Breast epithelium (tissue), 4 donors: Measurements from ENCODE around the gene WNT1. TPM values are rescaled to one million over a fixed set of nuclear protein-coding genes. Genes with fewer than 3 reads are reported as not detected.

ENCODE experiments used
- DNase-seq, 2 donors: peaks; one replicate each; pipeline ENCODE4 v3.0.0-alpha.2; 2019; ENCODE audit warnings: low spot score in 2 of 2
- H3K27ac ChIP-seq, 2 donors: fragments of 200-600 bp; sonication (generic) in 1 of 2; one replicate each; pipeline ENCODE4 v1.5.1; 2016 to 2019; ENCODE audit warnings: mild to moderate bottlenecking in 1 of 2
- H3K27me3 ChIP-seq, 2 donors: fragments of 200-600 bp; sonication (generic) in 1 of 2; one replicate each; pipeline versions ENCODE4 v1.5.1 to v1.6.0; 2017 to 2019; ENCODE audit warnings: control low read depth in 1 of 2, mild to moderate bottlenecking in 1 of 2
- H3K36me3 ChIP-seq: fragments of 200-600 bp; one replicate; pipeline ENCODE4 v1.5.1; 2019
- H3K4me1 ChIP-seq, 2 donors: fragments of 200-600 bp; sonication (generic); one replicate each; pipeline ENCODE4 v1.5.1; 2016 to 2019; ENCODE audit warnings: control low read depth in 1 of 2
- H3K4me3 ChIP-seq, 3 donors: fragments of 200-600 bp; sonication (generic); 1 replicate in 2 of 3; 2 replicates in 1 of 3; pipeline ENCODE4 v1.5.1; 2016 to 2019; ENCODE audit warnings: mild to moderate bottlenecking in 3 of 3, moderate library complexity in 2 of 3
- H3K9me3 ChIP-seq, 2 donors: fragments of 200-600 bp; sonication (generic) in 1 of 2; one replicate each; pipeline ENCODE4 v1.5.1; 2016 to 2019; ENCODE audit warnings: control low read depth in 1 of 2
- POLR2A ChIP-seq: fragments of 450-650 bp; IDR thresholded peaks from one replicate; pipeline ENCODE4 v1.6.1; 2016; ENCODE audit warnings: antibody characterized with exemption, mild to moderate bottlenecking, moderate library complexity
- POLR2AphosphoS5 ChIP-seq, 3 donors: sonication (generic); formaldehyde crosslinking; IDR thresholded peaks; one replicate each; pipeline ENCODE4 v1.6.1; 2017; ENCODE audit warnings: antibody characterized with exemption in 3 of 3
- intact Hi-C: fragments of 100-400 bp; cut with DNase I; formaldehyde crosslinking; loops from one replicate; pipeline ENCODE4 v1.15.1; 2023; ENCODE audit warnings: low total_unique reads
- total RNA-seq, 3 donors: library from RNA; depleted of rRNA; stranded (reverse); fragments of >200 nt; gene quantifications; one replicate each; pipeline ENCODE4 v1.1.0, GENCODE V29; 2016
- TF ChIP-seq, protein P1 (sequence below), 3 donors: fragments of 450-650 bp; IDR thresholded peaks; one replicate each; pipeline ENCODE4 v1.5.1; 2016 to 2017; ENCODE audit warnings: antibody characterized with exemption in 3 of 3, mild to moderate bottlenecking in 3 of 3, moderate library complexity in 3 of 3

Gene WNT1
- total RNA-seq, 3 donors from 2014 or later: not detected

DNA sequence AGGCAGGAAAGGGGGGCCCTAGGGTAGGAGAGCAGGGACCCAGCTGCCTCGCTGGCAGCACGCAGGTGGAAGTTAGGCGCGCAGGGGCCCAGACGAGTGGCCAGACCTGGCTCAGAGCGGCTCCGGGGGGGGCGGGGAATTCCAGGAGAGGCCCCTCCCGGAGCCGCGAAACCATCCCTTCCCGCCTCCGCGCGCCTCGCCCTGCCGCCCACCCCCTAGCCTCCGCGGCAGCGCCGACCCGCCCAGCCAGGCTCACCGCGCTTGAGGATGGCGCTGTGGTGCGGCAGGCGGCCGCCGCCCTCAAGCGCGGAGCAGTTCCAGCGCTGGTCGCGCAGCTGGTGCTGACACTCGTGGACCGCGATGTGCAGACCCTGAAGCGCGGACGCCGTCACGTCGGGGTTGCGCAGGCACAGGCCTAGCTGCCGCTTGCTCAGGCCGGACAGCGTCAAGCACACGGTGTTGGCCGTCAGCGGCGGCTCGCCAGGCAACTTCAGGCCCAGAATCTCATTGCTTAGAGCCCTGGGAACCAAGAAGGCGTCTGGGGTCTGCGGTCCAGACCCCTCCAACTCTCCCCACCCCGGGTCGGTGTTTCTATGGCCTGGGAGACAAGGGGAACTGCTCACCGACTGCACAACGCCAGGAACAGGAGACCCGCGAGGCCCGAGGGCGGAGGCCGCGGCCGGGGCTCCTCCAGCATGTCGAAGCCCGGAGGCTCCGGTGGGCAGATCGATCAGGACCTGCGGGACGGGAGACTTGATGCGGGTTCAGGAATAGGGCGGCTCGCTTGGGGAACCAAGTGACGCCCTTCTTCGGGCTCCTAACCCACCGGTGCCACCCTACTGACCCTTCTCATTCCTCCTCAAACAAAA lies 8.1 kb upstream of the WNT1 start:
- peak overlapping the region in 2 of 3 donors; percentile 27 to 58 for H3K4me3 ChIP-seq
- H3K4me1 ChIP-seq: peaks cover 5 to 8% of the 10 kb centered on the region in 2 donors
- TF ChIP-seq, protein P1, sequence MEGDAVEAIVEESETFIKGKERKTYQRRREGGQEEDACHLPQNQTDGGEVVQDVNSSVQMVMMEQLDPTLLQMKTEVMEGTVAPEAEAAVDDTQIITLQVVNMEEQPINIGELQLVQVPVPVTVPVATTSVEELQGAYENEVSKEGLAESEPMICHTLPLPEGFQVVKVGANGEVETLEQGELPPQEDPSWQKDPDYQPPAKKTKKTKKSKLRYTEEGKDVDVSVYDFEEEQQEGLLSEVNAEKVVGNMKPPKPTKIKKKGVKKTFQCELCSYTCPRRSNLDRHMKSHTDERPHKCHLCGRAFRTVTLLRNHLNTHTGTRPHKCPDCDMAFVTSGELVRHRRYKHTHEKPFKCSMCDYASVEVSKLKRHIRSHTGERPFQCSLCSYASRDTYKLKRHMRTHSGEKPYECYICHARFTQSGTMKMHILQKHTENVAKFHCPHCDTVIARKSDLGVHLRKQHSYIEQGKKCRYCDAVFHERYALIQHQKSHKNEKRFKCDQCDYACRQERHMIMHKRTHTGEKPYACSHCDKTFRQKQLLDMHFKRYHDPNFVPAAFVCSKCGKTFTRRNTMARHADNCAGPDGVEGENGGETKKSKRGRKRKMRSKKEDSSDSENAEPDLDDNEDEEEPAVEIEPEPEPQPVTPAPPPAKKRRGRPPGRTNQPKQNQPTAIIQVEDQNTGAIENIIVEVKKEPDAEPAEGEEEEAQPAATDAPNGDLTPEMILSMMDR (IDR thresholded peaks at IDR 0.05): no peak
- no peak for TF ChIP-seq POLR2AphosphoS5 (IDR thresholded peaks at IDR 0.05)
- TF ChIP-seq POLR2A: no peak
- no peak overlapping the region for H3K27ac ChIP-seq
- H3K27me3 ChIP-seq: peaks cover 12 to 56% of the 10 kb centered on the region in 2 donors
- H3K9me3 ChIP-seq: no peaks in the 10 kb centered on the region
- intact Hi-C loops: no loop called here
- no peak for DNase-seq
- no peaks in the 10 kb centered on the region for H3K36me3 ChIP-seq

DNA sequence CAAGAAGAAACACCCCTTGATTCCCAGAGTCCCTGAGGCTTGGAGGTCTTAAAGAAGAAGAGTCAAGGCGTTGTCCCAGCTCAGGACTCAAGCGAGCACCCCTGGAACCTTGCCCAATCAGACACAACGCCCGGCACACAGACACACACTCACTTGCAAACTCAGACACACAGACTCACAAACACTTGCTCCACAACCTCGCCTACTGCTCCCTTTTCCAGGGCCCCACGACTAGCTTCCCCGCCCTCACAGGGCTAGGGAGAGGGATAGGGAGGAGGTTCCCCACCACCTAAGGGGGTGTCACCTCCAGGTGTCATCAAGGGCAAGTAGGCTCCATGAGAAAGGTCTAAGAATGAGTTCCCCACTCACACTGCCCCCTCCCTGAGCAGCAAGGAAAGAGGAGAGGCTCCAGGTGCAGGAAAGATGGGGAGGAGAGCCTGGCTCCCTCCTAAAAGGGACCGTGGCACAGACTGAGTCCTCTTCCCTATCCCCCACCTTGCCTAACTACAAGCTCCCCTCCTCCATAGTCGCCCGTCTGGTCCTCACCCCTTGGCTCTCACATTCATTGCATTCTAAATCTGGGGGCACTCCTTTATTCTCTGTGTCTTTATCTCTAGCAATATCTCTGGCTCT lies 7.3 kb upstream of the WNT1 start:
- H3K27ac ChIP-seq: no peak overlapping the region
- DNase-seq: no peak
- H3K4me1 ChIP-seq: peaks cover 5 to 8% of the 10 kb centered on the region in 2 donors

DNA sequence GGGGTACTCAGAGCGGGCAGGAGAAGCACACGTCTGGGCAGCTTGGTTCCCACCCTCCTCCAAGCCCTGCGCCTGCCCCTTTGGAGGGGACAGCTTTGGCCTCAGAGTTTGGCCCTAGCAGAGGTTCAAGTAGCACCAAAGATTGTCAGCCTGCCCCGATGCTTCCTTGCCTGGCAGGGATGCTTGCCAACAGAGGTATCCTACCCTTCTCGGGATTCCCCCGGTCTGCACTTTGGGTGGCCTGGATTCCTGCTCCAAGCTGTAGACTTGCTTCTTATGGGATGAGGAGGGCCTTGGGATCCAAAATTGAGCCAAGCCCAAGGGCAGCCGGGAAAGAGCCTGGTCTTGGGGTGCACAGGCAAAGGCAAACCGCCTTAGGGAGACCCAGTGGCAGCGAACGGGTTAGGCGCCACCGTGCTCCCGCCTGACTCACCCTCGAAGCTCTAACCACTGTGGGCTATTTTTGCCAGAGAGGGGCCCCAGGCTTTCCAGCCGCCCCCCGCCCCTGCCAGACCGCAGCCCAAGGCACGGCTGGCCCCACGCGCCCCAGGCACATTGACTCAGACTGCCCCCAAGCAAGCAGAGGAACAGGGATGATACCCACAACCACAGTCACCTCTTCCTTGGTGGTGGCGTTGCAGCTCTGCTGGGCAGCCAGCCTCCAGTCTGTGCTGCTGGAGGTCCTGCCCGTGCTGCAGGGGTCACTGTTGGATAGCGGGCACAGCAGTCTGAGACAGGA lies 5.7 kb upstream of the WNT1 start:
- peaks cover 12 to 62% of the 10 kb centered on the region in 2 donors for H3K27me3 ChIP-seq
- TF ChIP-seq POLR2A (no peak), POLR2AphosphoS5 (IDR thresholded peaks at IDR 0.05) (no peak)
- TF ChIP-seq, protein P1 (IDR thresholded peaks at IDR 0.05): no peak
- H3K9me3 ChIP-seq: no peaks in the 10 kb centered on the region
- no peak overlapping the region for H3K4me3 ChIP-seq
- no peak for DNase-seq
- H3K27ac ChIP-seq: no peak overlapping the region
- intact Hi-C loops: no loop called here
- no peaks in the 10 kb centered on the region for H3K36me3 ChIP-seq
- H3K4me1 ChIP-seq: peaks cover 5 to 8% of the 10 kb centered on the region in 2 donors

More for the DNA sequence above, 7.3 kb upstream of the WNT1 start:
- Histone ChIP-seq H3K36me3 (no peaks in the 10 kb centered on the region), H3K4me3 (peak overlapping the region in 2 of 3 donors; percentile 25 to 65), H3K9me3 (no peaks in the 10 kb centered on the region), H3K27me3 (peaks cover 12 to 56% of the 10 kb centered on the region in 2 donors)
- intact Hi-C loops: no loop called here
- TF ChIP-seq POLR2A (no peak), POLR2AphosphoS5 (IDR thresholded peaks at IDR 0.05) (no peak)
- TF ChIP-seq, protein P1 (IDR thresholded peaks at IDR 0.05): no peak

DNA sequence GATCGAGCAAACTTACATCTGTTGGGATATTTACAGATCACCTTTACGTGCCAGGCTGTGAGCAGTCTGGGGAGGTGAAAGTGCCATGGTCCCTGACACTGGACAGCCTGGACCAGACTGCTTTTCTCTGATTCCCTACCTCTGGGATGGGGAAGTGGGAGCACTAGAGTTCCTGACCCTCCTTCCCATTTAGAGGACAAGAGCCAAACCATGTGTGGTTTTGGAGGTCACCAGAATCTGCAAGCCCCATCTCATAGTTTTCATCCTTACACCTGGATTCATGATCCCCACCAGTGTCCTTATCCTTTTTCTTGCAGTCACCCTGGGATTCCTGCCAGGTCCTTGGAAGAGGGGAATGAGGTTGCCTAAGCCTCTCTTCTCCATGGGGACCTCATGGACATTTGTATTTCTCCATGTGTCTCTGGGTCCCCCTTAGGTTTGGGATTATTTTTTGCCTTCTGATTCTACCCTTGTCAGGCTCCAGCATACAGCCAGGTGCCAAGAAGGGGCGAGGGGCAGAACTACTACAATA lies 5.1 kb upstream of the WNT1 start:
- H3K9me3 ChIP-seq: no peaks in the 10 kb centered on the region
- H3K4me3 ChIP-seq: no peak overlapping the region
- H3K27ac ChIP-seq: no peak overlapping the region
- H3K27me3 ChIP-seq: peaks cover 12 to 69% of the 10 kb centered on the region in 2 donors
- intact Hi-C loops: no loop called here
- no peak for DNase-seq
- H3K36me3 ChIP-seq: no peaks in the 10 kb centered on the region
- TF ChIP-seq, protein P1 (IDR thresholded peaks at IDR 0.05): no peak
- TF ChIP-seq POLR2A (no peak), POLR2AphosphoS5 (IDR thresholded peaks at IDR 0.05) (no peak)
- H3K4me1 ChIP-seq: peaks cover 5 to 9% of the 10 kb centered on the region in 2 donors
